Type B pancreatic cell (in vitro differentiated cells): Measurements from ENCODE around the gene OR2AT4. TPM values are rescaled to one million over a fixed set of nuclear protein-coding genes. Genes with fewer than 3 reads are reported as not detected.
A peak's percentile ranks its signal among the peaks of the same experiment; 100 is the strongest.

Experiments
- DNase-seq: peaks from one replicate; pipeline ENCODE4 v3.0.0; 2021; ENCODE audit warnings: mixed read lengths; ENCODE audit not compliant: unreplicated experiment; ENCODE audit errors: extremely low spot score
- H3K27ac Mint-ChIP-seq: 2 replicates; pipeline ENCODE4 v1.8.0; 2021; ENCODE audit warnings: mild to moderate bottlenecking, mixed read lengths
- H3K27me3 Mint-ChIP-seq: 2 replicates; pipeline ENCODE4 v1.8.0; 2021; ENCODE audit warnings: mixed read lengths
- H3K36me3 Mint-ChIP-seq: 2 replicates; pipeline ENCODE4 v1.8.0; 2021; ENCODE audit warnings: mixed read lengths
- H3K4me1 Mint-ChIP-seq: one replicate; pipeline ENCODE4 v1.8.0; 2021; ENCODE audit warnings: mixed read lengths; ENCODE audit not compliant: unreplicated experiment
- H3K4me3 Mint-ChIP-seq: 2 replicates; pipeline ENCODE4 v1.8.0; 2021; ENCODE audit warnings: mild to moderate bottlenecking, mixed read lengths
- H3K9me3 Mint-ChIP-seq: 2 replicates; pipeline ENCODE4 v1.8.0; 2021; ENCODE audit warnings: mixed read lengths
- total RNA-seq: library from RNA; stranded (reverse); gene quantifications from 2 replicates; pipeline ENCODE4 v1.2.1, GENCODE V29; 2021; ENCODE audit warnings: low replicate concordance
- TF ChIP-seq, protein P1 (sequence below): fragments of 200-600 bp; sonication (generic); conservative IDR thresholded peaks from 2 replicates; pipeline ENCODE4 v1.5.0; 2021; ENCODE audit warnings: antibody characterized with exemption, mild to moderate bottlenecking

OR2AT4 gene
- total RNA-seq, 1 donor from 2014 or later, result not detected

DNA sequence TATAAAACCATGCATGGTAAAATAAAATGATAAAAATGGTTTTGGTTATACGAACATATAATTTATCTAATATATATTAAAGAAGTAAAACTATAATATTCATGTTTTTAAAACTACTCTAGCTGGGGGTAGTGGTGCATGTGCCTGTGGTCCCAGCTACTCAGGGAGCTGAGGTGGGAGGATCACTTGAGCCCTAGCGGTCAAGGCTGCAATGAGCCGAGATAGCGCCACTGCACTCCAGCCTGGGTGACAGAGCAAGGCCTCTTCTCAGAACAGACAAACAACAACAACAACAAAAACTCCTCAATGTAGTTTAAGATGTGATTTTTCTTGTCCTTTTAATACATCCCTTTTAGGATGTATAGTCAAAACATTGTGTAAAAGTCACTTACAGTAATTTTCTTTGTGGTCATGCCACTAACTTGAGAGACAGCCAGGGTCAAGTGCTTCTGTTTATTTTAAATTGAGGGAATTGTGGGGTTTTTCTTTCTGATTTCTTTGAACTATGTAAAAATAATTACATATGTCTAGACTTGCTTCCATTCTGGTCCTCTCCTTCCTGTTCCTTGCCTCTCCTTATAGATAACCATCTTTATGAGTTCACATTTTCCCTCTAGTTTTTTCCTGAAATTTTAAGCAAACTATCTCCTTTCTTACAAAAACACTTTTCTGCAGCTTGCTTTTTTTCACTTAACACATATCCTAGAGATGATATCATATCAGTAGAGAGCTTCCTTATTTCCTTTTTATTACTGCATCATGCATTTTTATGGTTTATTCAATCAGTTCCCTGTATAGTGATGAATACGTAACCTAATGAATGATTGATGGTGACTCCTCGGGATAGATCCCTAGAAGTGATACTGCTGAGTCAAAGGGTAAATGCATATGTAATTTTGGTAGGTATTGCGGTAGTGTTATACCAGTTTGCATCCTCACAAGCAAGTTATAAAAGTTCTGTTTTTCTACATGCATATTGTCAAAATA, 9.1 kb downstream of the OR2AT4 start:
- Mint-ChIP-seq H3K9me3 (peaks cover 10% of the 10 kb centered on the region), H3K4me3 (no peak overlapping the region), H3K27me3 (peaks cover 25% of the 10 kb centered on the region), H3K4me1 (no peaks in the 10 kb centered on the region), H3K36me3 (no peaks in the 10 kb centered on the region), H3K27ac (no peak overlapping the region)
- TF ChIP-seq, protein P1, sequence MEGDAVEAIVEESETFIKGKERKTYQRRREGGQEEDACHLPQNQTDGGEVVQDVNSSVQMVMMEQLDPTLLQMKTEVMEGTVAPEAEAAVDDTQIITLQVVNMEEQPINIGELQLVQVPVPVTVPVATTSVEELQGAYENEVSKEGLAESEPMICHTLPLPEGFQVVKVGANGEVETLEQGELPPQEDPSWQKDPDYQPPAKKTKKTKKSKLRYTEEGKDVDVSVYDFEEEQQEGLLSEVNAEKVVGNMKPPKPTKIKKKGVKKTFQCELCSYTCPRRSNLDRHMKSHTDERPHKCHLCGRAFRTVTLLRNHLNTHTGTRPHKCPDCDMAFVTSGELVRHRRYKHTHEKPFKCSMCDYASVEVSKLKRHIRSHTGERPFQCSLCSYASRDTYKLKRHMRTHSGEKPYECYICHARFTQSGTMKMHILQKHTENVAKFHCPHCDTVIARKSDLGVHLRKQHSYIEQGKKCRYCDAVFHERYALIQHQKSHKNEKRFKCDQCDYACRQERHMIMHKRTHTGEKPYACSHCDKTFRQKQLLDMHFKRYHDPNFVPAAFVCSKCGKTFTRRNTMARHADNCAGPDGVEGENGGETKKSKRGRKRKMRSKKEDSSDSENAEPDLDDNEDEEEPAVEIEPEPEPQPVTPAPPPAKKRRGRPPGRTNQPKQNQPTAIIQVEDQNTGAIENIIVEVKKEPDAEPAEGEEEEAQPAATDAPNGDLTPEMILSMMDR, result peak; percentile 45
- DNase-seq, result no peak

DNA sequence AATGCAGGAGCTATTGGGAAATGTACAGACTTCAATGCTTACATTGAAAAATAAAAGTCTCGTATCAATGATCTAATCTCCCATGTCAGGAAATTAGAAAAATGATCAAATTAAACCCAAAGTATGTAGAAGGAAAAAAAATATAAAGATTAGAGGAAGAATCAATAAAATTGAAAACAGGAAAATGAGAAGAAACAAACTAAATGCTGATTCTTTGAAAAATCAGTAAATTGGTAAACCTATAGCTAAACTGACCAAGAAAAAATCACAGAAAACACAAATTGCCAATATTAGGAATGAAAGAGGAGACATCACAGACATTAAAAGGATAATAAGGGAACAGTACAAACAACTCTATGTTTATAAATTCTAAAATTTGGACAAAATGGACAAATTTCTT, 11.8 kb downstream of the OR2AT4 start:
- Mint-ChIP-seq H3K27me3 (peaks cover 22% of the 10 kb centered on the region), H3K9me3 (no peaks in the 10 kb centered on the region), H3K4me1 (no peaks in the 10 kb centered on the region), H3K4me3 (no peak overlapping the region), H3K27ac (no peak overlapping the region), H3K36me3 (no peaks in the 10 kb centered on the region)
- no peak for DNase-seq
- TF ChIP-seq, protein P1, result no peak

DNA sequence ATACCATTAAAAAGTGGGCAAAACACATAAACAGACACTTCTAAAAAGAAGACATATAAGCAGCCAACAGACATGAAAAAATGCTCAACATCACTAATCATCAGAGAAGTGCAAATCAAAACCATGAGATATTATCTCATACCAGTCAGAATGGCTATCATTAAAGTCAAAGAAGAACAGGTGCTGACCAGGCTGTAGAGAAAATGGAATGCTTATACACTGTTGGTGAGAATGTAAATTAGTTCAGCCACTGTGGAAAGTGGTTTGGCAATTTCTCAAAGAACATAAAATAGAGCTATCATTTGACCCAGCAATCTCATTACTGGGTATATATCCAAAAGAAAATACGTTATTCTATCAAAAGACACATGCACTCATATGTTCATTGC, 13.5 kb downstream of the OR2AT4 start:
- Mint-ChIP-seq H3K9me3 (no peaks in the 10 kb centered on the region), H3K4me3 (no peak overlapping the region), H3K27me3 (peaks cover 13% of the 10 kb centered on the region), H3K36me3 (no peaks in the 10 kb centered on the region), H3K27ac (no peak overlapping the region), H3K4me1 (no peaks in the 10 kb centered on the region)
- TF ChIP-seq, protein P1, result no peak
- no peak for DNase-seq

DNA sequence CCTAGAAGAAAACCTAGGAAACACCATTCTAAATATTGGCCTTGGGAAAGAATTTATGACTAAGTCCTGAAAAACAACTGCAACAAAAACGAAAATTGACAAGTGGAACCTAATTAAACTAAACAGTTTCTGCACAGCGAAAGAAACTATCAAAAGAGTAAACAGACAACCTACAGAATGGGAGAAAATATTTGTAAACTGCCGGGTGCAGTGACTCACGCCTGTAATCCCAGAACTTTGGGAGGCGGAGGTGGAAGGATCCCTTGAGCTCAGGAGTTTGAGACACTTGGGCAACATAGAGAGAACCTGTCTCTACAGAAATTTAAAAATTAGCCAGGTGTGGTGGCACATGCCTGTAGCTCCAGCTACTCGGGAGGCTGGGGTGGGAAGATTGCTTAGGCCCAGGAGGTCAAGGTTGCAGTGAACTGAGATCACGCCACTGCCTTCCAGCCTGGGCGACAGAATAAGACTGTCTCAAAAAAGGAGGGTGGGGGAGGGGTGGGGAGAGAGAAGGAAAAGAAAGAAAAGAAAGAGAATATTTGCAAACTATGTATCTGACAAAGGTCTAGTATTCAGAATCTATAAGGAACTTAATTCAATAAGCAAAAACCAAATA, 14.0 kb downstream of the OR2AT4 start:
- Mint-ChIP-seq H3K9me3 (no peaks in the 10 kb centered on the region), H3K4me3 (no peak overlapping the region)
- no peak for DNase-seq

DNA sequence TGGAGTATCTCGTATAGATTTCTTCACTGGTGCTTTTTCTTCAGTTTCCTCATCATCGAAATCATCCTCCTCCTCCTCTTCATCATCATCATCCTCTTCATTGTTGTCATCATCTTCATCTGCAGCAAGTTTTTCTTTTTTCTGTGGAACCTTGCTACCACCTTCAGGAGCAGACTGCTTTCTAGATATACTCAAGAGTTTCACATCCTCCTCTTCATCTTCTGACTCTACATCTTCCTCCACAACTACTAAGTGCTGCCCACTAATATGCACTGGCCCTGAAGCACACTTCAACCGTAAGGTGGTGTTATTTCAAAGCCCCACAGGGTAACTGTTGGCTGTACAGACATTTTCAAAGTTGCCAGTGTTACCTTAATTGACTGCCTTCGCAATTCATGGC, 17.1 kb downstream of the OR2AT4 start:
- no peaks in the 10 kb centered on the region for H3K4me1 Mint-ChIP-seq
- no peak overlapping the region for H3K27ac Mint-ChIP-seq
- H3K36me3 Mint-ChIP-seq, result no peaks in the 10 kb centered on the region
- no peak for DNase-seq
- TF ChIP-seq, protein P1, result no peak
- H3K9me3 Mint-ChIP-seq, result no peaks in the 10 kb centered on the region
- H3K4me3 Mint-ChIP-seq, result no peak overlapping the region
- peaks cover 14% of the 10 kb centered on the region for H3K27me3 Mint-ChIP-seq

More for the DNA sequence above, 14.0 kb downstream of the OR2AT4 start:
- TF ChIP-seq, protein P1, result no peak
- no peaks in the 10 kb centered on the region for H3K36me3 Mint-ChIP-seq
- H3K27ac Mint-ChIP-seq, result no peak overlapping the region
- peaks cover 13% of the 10 kb centered on the region for H3K27me3 Mint-ChIP-seq
- H3K4me1 Mint-ChIP-seq, result no peaks in the 10 kb centered on the region
